Mammary epithelial cell (primary cell): ENCODE results near the gene ADAM22.

Source experiments
- CTCF ChIP-seq, 2 donors: IDR thresholded peaks in 1 of 2; conservative IDR thresholded peaks in 1 of 2; 2 replicates each; pipeline ENCODE4 v1.5.1; 2011 to 2012; ENCODE audit warnings: inconsistent platforms in 2 of 2, low read length in 2 of 2, mild to moderate bottlenecking in 2 of 2, control low read depth in 1 of 2, low read depth in 1 of 2; ENCODE audit not compliant: insufficient read depth in 1 of 2; ENCODE audit errors: extremely low read depth in 1 of 2
- EZH2 ChIP-seq: IDR thresholded peaks from 2 replicates; pipeline ENCODE4 v1.6.1; 2012; ENCODE audit warnings: low read length, inconsistent platforms, borderline replicate concordance

DNA sequence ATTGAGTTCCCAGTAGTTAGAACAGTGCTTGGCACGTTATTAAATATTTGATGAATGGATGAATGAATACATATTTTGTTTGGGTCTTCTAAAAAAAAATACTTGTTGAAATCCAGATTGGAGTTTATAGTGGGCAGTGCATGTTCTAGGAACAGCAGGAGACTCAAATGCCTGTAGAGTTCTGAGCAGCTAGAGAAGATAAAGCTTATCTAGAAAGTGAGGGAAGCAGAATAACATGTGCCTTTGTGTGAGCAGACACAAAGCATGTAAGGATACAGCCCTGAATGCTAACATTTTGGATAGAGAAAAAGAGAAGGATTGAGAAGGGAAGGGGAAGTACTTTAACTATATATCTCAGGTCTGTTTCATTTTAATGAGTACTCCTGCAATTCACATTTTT is 213.9 kb downstream of the ADAM22 start:
- TF ChIP-seq CTCF (conservative IDR thresholded peaks at IDR 0.05 in 1 of 2, IDR thresholded peaks at IDR 0.05 in 1 of 2; ENCODE audit: extremely low read depth in 1 of 2, insufficient read depth in 1 of 2, low read depth in 1 of 2, low read length in 2 of 2), result no peak
- no peak for TF ChIP-seq EZH2
